ENCODE results near the gene VAPA.

Gene VAPA

GRCh38 chr18:9933865-9934264 is 20.0 kb downstream of the VAPA start:
- no peak for DNase-seq (ENCODE audit: low read depth, low spot score)

GRCh38 chr18:9934274-9934673 is 20.5 kb downstream of the VAPA start:
- DNase-seq (ENCODE audit: low read depth, low spot score) = no peak

- no peak for DNase-seq (ENCODE audit: low read depth, low spot score)
These were observed 27.3 kb downstream of the VAPA start for GRCh38 chr18:9941103-9941502.

GRCh38 chr18:9941660-9942059 is 27.8 kb downstream of the VAPA start:
- DNase-seq (ENCODE audit: low read depth, low spot score) = no peak

- DNase-seq (ENCODE audit: low read depth, low spot score) = no peak
These were observed 29.5 kb downstream of the VAPA start for GRCh38 chr18:9943311-9943710.

GRCh38 chr18:9944805-9945204 is 31.0 kb downstream of the VAPA start:
- no peak for DNase-seq (ENCODE audit: low read depth, low spot score)

GRCh38 chr18:9946831-9947230 is 33.0 kb downstream of the VAPA start:
- DNase-seq (ENCODE audit: low read depth, low spot score) = no peak

- no peak for DNase-seq (ENCODE audit: low read depth, low spot score)
These were observed 33.4 kb downstream of the VAPA start for GRCh38 chr18:9947248-9947647.

GRCh38 chr18:9949315-9949714 is 35.5 kb downstream of the VAPA start:
- DNase-seq (ENCODE audit: low read depth, low spot score) = no peak

GRCh38 chr18:9949861-9950260 is 36.0 kb downstream of the VAPA start:
- no peak for DNase-seq (ENCODE audit: low read depth, low spot score)

- no peak for DNase-seq (ENCODE audit: low read depth, low spot score)
These were observed 36.6 kb downstream of the VAPA start for GRCh38 chr18:9950289-9951016.

- peak; percentile 64 for DNase-seq (ENCODE audit: low read depth, low spot score)
These were observed 37.4 kb downstream of the VAPA start for GRCh38 chr18:9951022-9951859.

GRCh38 chr18:9952633-9953416 is 39.0 kb downstream of the VAPA start:
- no peak for DNase-seq (ENCODE audit: low read depth, low spot score)

GRCh38 chr18:9958861-9959399 is 45.1 kb downstream of the VAPA start:
- DNase-seq (ENCODE audit: low read depth, low spot score) = no peak

GRCh38 chr18:9959564-9959963 is 45.7 kb downstream of the VAPA start:
- DNase-seq (ENCODE audit: low read depth, low spot score) = no peak

GRCh38 chr18:9960258-9960904 is 46.6 kb downstream of the VAPA start:
- no peak for DNase-seq (ENCODE audit: low read depth, low spot score)

GRCh38 chr18:9961041-9961440 is 47.2 kb downstream of the VAPA start:
- no peak for DNase-seq (ENCODE audit: low read depth, low spot score)

- no peak for DNase-seq (ENCODE audit: low read depth, low spot score)
These were observed 52.2 kb downstream of the VAPA start for GRCh38 chr18:9965711-9966624.

- no peak for DNase-seq (ENCODE audit: low read depth, low spot score)
These were observed 54.4 kb downstream of the VAPA start for GRCh38 chr18:9968081-9968848.

GRCh38 chr18:9969247-9969646 is 55.4 kb downstream of the VAPA start:
- DNase-seq (ENCODE audit: low read depth, low spot score) = no peak

Data from iPS DF 19.7 (cell line).